GM21447 (cell line): ENCODE results near the gene KLHDC7A.
"Not testable (repeated sequence)": the region's sequence is repeated elsewhere in the genome, so short reads cannot be mapped to it uniquely, and the experiment has no call there.

Experiments used
- ATAC-seq: cut with Tn5 transposase; IDR thresholded peaks from one replicate; pipeline ENCODE4 v1.9.1; 2021; ENCODE audit not compliant: unreplicated experiment

The KLHDC7A gene

GRCh38 chr1:18480315-18481189 lies at the start of gene KLHDC7A:
KLHDC7A (plus strand) TSS chr1:18480930; CDS start chr1:18480982, 52 bp downstream.
- ATAC-seq, result no peak

DNA sequence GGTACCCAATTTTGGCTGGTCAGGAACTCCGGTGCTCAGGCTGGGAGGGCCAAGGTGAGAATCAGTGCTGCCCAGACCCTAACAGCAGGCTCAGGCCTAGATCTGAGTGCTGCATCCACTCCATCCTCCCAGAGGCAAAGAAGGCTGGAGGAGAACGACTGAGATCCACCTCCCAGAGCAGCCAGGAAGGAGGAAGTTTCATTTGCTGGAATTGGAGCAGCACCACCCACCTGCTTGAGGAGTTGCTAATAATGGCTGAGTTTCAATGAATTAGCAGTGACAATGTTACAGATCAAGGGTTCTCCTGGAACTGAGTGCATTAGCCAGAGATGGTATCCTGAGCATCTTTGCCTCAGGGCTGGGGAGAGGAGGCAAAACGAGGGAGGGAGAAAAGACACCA lies 46.7 kb upstream of the KLHDC7A start:
- ATAC-seq, result no peak

GRCh38 chr1:18440385-18441226 lies 40.1 kb upstream of the KLHDC7A start:
- ATAC-seq, result no peak

GRCh38 chr1:18443587-18444520 lies 36.9 kb upstream of the KLHDC7A start:
- no peak for ATAC-seq

DNA sequence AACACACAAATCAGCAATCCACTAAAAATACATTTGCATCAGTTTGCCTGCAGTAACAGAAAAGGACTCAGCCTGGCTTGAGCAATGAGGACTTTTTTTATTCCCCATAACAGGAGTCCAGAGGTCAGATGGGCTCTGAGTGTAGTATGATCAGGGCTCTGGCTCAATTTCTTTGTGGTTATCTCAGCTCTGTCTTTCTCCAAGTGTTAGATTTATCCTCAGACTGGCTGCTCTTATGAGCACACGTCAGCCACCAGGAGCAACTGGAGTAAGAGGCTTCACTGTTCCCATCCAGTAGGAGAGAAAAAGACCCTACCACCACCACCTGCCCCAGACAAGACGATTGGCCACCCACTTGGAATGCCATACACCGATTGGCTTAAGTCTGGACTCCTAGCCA lies 36.2 kb upstream of the KLHDC7A start:
- no peak for ATAC-seq

DNA sequence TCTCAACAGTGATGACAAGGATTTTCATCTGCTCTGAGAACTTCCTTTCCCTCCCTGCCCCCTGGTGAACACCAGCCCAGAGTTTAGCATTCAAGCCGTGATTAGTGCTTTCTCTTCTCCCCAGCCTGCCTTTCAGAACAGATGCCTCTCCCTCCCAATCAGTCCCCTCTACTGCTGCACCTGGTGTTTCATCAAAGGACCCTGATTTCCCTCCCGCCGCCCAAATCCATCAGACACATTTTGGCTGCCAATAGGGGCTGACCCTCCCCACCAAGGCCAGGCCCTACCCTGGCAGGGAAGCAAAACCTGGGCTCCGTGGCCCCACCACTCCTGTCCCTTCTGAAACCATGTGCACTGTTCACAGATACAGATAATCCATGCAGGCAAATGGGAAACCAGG lies 34.0 kb upstream of the KLHDC7A start:
- ATAC-seq, result no peak

DNA sequence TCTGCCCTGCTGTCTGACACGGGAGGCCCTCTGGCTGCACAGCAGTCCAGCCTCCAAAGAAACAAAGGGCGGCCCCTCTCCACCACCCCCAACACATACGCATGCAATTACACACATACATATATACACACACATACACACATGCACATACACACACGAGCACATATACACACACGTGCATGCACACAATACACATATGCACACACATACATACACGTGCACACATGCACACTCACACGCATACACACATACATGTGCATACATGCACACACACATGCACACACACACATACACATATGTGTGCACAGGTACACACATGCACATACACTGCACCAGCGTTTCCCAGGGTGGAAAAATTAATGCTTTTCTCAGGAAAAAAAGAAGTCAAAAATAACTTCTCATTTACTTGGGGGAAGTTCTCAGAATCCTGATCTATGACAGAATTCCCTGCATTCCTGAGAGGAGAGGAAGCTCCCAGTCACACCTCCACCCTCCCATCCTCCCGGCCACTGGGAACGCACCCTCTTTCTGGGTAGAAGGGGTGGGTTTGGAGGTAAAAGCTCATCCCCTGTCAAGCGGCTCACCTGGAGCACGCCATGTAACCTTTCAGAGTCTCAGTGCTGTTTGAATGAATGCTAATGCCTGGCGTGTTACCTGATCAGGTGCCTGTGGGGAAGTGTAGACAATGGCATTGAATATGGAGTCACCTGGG lies 33.1 kb upstream of the KLHDC7A start:
- ATAC-seq, result no peak

DNA sequence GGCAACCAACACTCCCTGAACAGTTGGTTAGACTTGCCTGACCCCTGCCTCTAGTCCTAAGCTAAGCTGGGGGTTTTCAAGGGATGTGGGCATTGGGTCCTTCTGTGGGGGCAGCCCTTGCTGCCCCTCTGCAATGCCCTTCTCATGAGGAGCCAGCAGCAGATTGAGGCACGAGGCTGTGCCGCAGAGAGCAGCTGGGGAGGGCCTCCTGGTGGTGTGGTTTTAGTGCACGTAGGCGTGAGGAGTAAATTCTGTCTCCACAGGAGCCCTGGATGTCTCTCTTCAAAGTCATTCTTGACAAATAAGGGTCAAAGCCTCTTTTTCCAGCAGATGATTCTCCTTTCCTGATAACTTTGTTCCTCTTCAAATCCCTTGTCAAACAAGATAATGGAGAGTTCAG lies 31.8 kb upstream of the KLHDC7A start:
- ATAC-seq, result no peak

DNA sequence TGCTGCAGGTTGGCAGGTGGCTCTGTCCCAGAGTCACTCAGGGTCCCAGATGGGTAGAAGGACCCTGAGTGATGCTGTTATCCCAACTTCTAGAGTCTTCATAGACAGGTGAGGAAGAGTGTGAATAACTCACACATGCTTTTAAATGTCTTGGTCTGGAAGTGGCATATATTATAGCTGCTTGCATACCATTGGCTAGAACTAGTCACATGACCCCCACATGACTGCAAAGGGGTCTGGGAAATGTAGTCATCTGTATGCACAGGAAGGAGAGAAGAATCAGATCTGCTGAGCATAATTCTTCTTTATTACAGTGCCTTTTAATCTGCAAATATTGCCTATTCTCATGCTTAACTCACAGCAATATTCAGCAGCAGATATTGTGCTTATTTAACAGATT lies 28.2 kb upstream of the KLHDC7A start:
- ATAC-seq, result no peak

DNA sequence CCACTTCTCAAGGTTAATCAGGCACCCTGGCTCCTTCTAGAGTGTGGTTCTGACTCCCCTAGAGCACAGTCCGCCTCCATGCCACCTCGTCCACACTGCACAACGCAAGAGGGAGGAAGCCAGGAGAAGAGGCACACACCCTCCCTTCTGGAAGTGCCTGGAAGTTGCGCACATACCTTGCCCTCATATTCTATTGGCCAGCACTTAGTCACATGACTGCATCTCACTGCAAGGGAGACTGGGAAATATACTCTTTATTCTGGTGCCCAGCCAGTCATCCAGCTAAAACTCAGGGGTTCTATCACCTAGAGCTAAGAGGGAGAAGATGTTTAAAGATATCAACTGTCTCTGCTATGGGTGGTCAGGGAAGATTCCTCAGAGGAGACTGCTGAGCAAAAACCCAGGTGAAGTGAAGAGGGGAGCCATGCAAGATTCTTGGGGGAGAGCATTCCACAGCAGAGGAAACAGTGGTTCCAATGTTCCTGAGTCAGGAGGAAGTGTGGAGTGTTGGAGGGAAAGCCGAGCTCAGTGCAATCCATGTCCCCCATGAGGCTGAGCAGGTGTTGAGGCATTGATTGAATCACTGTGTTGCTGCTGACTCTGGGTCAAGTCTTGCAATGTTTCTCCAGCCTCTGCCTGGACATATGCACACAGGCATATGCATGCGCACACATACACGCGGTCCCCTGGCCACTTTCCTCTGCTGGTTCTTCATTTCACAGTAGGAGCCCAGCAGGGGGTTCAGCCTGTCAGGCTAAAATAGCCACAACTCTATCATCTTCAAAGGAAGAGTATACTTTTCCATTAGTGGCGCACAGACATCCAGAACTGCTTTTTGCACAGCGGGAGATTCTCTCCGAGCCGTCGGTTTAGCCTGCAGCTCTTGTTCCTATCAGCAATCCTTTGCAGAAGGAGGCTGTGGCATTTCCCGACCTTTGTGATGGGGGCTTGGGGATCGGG lies 22.3 kb upstream of the KLHDC7A start:
- no peak for ATAC-seq

GRCh38 chr1:18461656-18462055 lies 19.1 kb upstream of the KLHDC7A start:
- ATAC-seq, result no peak

GRCh38 chr1:18462517-18462916 lies 18.2 kb upstream of the KLHDC7A start:
- ATAC-seq, result not testable (repeated sequence)

- ATAC-seq, result no peak
These were observed 17.7 kb upstream of the KLHDC7A start for GRCh38 chr1:18463063-18463462.

- ATAC-seq, result no peak
These were observed 16.6 kb upstream of the KLHDC7A start for GRCh38 chr1:18463984-18464664.

DNA sequence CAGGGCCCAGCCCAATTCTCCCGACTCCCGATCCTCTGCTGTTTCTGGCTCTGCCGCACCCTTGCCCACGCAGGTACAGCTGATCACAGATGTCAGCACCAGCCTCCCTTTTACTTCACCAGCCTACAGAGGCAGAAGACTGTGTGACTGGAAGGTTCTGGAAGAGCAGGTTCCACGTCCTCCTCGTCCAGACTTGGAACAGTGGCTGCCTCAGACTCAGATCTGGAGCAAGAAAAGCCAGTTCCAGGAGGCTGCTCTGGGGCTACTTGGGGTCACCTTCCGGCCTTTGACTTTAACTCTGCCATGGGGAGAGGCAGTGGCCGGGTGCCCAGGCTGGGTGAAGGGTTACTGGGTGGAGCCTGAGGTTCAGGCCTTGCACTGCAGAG lies 16.1 kb upstream of the KLHDC7A start:
- no peak for ATAC-seq

DNA sequence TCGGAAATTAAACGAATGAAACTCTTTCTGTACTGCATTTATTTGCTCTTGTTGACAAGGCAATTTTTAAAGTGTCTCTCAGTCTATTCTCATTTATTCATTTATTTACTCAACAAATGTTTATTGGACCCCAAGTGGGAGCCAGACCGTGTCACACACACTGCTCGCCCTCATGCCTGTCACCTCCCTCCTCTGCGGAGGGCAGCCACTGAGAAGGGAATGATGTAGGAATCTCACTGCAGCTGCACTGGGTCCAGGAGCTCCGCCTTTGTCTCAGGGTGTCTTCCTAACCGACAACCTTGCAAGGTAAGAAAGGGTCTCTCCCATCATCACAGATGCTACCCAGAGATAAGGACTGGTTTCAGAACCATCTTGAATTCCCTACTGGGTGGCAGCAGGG lies 14.1 kb upstream of the KLHDC7A start:
- ATAC-seq, result no peak

- ATAC-seq, result no peak
These were observed 12.2 kb upstream of the KLHDC7A start for GRCh38 chr1:18468570-18468969.

- ATAC-seq, result no peak
These were observed 11.2 kb upstream of the KLHDC7A start for GRCh38 chr1:18469514-18469913.
